ENCODE results near the gene DOK7. TPM values are rescaled to one million over a fixed set of nuclear protein-coding genes. Genes with fewer than 3 reads are reported as not detected.

Gene DOK7
- total RNA-seq, 1 donor from 2014 or later, result 0.72 TPM

GRCh38 chr4:3500634-3501101 lies 37.6 kb downstream of the DOK7 start:
- Mint-ChIP-seq H3K4me3 (no peak overlapping the region), H3K27ac (no peak overlapping the region), H3K27me3 (no peaks in the 10 kb centered on the region), H3K36me3 (no peaks in the 10 kb centered on the region), H3K4me1 (ENCODE audit: unreplicated experiment) (peaks cover 4% of the 10 kb centered on the region), H3K9me3 (no peaks in the 10 kb centered on the region)
- DNase-seq (ENCODE audit: extremely low spot score, unreplicated experiment), result no peak
- TF ChIP-seq CTCF (conservative IDR thresholded peaks at IDR 0.05), result no peak

- Mint-ChIP-seq H3K27me3 (no peaks in the 10 kb centered on the region), H3K27ac (no peak overlapping the region), H3K4me1 (ENCODE audit: unreplicated experiment) (peaks cover 4% of the 10 kb centered on the region), H3K36me3 (no peaks in the 10 kb centered on the region), H3K9me3 (no peaks in the 10 kb centered on the region), H3K4me3 (no peak overlapping the region)
- TF ChIP-seq CTCF (conservative IDR thresholded peaks at IDR 0.05), result no peak
- DNase-seq (ENCODE audit: extremely low spot score, unreplicated experiment), result no peak
Measured at GRCh38 chr4:3501126-3501824, 38.2 kb downstream of the DOK7 start.

- Mint-ChIP-seq H3K36me3 (no peaks in the 10 kb centered on the region), H3K4me3 (no peak overlapping the region), H3K27ac (no peak overlapping the region), H3K27me3 (no peaks in the 10 kb centered on the region), H3K4me1 (ENCODE audit: unreplicated experiment) (peaks cover 4% of the 10 kb centered on the region), H3K9me3 (no peaks in the 10 kb centered on the region)
- no peak for DNase-seq (ENCODE audit: extremely low spot score, unreplicated experiment)
- TF ChIP-seq CTCF (conservative IDR thresholded peaks at IDR 0.05), result no peak
Measured at GRCh38 chr4:3501825-3502425, 38.8 kb downstream of the DOK7 start.

- H3K27ac Mint-ChIP-seq, result no peak overlapping the region
- H3K9me3 Mint-ChIP-seq, result no peaks in the 10 kb centered on the region
- H3K4me3 Mint-ChIP-seq, result no peak overlapping the region
- TF ChIP-seq CTCF (conservative IDR thresholded peaks at IDR 0.05), result no peak
- no peak for DNase-seq (ENCODE audit: extremely low spot score, unreplicated experiment)
- H3K27me3 Mint-ChIP-seq, result no peaks in the 10 kb centered on the region
- H3K36me3 Mint-ChIP-seq, result peaks cover 7% of the 10 kb centered on the region
- peaks cover 4% of the 10 kb centered on the region for H3K4me1 Mint-ChIP-seq (ENCODE audit: unreplicated experiment)
Measured at GRCh38 chr4:3502941-3503936, 40.1 kb downstream of the DOK7 start.

GRCh38 chr4:3505231-3505630 lies 42.1 kb downstream of the DOK7 start:
- H3K9me3 Mint-ChIP-seq, result no peaks in the 10 kb centered on the region
- TF ChIP-seq CTCF (conservative IDR thresholded peaks at IDR 0.05), result no peak
- peaks cover 19% of the 10 kb centered on the region for H3K36me3 Mint-ChIP-seq
- H3K27me3 Mint-ChIP-seq, result no peaks in the 10 kb centered on the region
- H3K27ac Mint-ChIP-seq, result no peak overlapping the region
- no peak overlapping the region for H3K4me3 Mint-ChIP-seq
- DNase-seq (ENCODE audit: extremely low spot score, unreplicated experiment), result no peak
- peaks cover 4% of the 10 kb centered on the region for H3K4me1 Mint-ChIP-seq (ENCODE audit: unreplicated experiment)

Data from type B pancreatic cell (in vitro differentiated cells).